ENCODE measurements around the gene MORN5. TPM values are rescaled to one million over a fixed set of nuclear protein-coding genes. Genes with fewer than 3 reads are reported as not detected.

The MORN5 gene
- total RNA-seq, 2 donors from 2014 or later = not detected

DNA sequence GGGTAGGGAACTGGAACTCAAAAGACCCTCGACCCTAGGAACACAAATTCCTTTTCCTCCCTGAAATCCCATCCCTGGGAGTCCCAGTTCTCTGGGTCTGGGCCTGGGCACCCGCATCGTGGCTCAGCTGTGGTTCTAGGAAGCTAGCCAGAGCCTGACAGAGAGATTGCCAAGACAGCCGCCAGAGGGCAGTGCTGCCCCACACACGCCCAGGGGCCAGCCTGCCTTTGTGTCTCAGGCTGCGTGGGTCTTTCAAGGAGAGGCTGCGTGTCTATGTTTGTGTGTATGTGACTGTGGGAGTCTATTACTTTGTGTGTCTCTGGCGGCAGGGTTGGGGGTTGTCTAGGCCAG lies 34.6 kb upstream of the MORN5 start:
- H3K36me3 ChIP-seq = no peaks in the 10 kb centered on the region
- no peaks in the 10 kb centered on the region for H3K27me3 ChIP-seq (replicated peaks; ENCODE audit: insufficient read depth)

DNA sequence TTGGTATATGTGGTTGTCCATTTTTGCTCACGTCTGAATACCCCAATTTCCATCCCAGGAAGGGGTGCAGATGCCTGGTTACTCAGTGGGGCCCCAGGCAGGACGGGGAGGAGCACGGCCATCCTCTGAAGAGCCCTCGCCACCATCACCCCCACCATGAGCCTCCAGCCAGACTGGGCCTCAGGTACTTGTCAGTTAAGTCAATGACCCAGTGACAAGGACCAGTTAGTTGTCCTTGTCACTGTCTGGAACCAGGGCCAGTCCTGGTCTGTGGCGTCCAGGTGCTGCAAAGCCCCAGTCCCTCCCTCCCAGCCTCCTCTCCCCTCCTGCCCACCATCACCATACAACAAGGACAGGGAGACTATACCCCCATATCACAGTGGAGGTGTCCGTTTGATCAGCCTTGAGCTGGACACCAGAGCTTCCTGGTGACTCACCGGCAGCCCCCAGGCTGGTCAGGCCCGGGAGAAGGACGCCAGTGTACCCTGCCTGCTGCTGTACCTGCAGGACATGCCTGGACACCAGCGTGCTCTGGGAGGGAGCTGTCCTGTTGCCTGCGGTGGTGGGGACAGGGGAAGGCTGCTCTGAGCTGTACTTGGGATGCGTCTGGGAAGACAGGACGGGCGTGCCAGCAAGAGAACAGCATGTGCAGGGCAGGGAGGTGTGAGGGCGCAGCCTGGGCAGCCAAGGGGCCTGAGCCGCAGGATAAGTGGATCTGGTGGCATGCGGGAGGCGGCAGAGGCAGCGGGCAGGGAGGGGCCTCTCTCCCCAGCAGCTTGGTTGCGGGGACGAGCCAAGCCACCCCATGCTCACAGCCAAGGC lies 34.0 kb upstream of the MORN5 start:
- Histone ChIP-seq H3K4me1 (ENCODE audit: control insufficient read depth in 1 of 2, low read depth in 2 of 2) (peaks cover 0 to 19% of the 10 kb centered on the region in 2 donors), H3K36me3 (no peaks in the 10 kb centered on the region), H3K27ac (no peak overlapping the region), H3K27me3 (replicated peaks; ENCODE audit: insufficient read depth) (no peaks in the 10 kb centered on the region), H3K9me3 (no peaks in the 10 kb centered on the region), H3K4me3 (peak overlapping the region; percentile 58)
- TF ChIP-seq, protein P1, sequence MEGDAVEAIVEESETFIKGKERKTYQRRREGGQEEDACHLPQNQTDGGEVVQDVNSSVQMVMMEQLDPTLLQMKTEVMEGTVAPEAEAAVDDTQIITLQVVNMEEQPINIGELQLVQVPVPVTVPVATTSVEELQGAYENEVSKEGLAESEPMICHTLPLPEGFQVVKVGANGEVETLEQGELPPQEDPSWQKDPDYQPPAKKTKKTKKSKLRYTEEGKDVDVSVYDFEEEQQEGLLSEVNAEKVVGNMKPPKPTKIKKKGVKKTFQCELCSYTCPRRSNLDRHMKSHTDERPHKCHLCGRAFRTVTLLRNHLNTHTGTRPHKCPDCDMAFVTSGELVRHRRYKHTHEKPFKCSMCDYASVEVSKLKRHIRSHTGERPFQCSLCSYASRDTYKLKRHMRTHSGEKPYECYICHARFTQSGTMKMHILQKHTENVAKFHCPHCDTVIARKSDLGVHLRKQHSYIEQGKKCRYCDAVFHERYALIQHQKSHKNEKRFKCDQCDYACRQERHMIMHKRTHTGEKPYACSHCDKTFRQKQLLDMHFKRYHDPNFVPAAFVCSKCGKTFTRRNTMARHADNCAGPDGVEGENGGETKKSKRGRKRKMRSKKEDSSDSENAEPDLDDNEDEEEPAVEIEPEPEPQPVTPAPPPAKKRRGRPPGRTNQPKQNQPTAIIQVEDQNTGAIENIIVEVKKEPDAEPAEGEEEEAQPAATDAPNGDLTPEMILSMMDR (IDR thresholded peaks at IDR 0.05) = no peak
- ATAC-seq (ENCODE audit: insufficient number of reproducible peaks, low FRiP score, low read depth) = no peak
- DNase-seq (ENCODE audit: low spot score) = no peak

More for the DNA sequence above, 34.6 kb upstream of the MORN5 start:
- no peaks in the 10 kb centered on the region for H3K9me3 ChIP-seq
- H3K4me1 ChIP-seq (ENCODE audit: control insufficient read depth in 1 of 2, low read depth in 2 of 2) = peaks cover 0 to 19% of the 10 kb centered on the region in 2 donors
- no peak overlapping the region for H3K27ac ChIP-seq
- TF ChIP-seq, protein P1 (IDR thresholded peaks at IDR 0.05) = peak; percentile 89
- DNase-seq (ENCODE audit: low spot score) (peak; percentile 35), ATAC-seq (ENCODE audit: insufficient number of reproducible peaks, low FRiP score, low read depth) (no peak)
- no peak overlapping the region for H3K4me3 ChIP-seq

DNA sequence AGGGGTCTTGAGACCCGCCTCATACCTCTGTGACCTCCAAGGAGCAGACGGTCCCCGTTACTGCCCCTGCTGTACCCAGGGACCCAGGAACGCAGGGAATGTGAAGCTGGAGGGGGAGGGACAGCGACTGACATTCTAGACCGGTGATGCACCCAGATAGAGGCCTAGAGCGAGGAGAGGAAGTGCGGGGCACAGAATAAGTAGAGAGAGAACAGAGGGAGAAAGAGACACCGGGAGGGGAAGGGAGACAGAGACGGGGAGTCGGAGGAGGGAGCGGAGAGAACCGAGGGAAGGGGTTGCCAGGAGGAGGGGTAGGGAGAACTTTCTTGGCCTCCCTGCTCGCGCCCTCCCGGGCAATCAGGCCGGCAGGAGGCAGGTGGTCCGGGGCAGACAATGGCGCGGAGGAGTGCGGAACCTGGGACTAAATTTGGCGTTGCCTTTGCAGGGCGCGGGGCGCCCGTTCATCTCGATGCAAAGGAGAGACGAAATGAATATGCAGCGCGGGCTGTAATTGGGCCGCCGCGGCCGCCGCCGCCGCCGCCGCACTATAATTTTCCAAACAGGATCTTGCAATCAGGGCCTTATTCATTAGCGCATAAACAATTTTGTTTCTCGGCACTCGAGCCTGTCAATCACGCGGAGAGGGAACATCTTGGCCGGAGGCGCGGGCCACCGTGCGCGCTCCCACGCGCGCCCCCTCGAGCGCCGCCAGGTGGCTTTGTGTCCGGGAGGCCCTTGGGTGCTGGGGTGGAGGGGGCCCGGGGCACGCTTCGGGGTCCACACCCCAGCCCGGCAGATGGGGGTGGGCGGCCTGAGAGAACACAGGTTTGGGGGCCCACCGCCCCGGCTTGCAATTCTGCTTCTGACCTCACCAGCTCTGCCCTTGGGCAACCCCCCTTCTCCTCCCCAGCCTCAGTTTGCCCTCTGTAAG lies 33.1 kb upstream of the MORN5 start:
- no peak overlapping the region for H3K27ac ChIP-seq
- ATAC-seq (ENCODE audit: insufficient number of reproducible peaks, low FRiP score, low read depth) (no peak), DNase-seq (ENCODE audit: low spot score) (no peak)
- no peaks in the 10 kb centered on the region for H3K27me3 ChIP-seq (replicated peaks; ENCODE audit: insufficient read depth)
- H3K4me1 ChIP-seq (ENCODE audit: control insufficient read depth in 1 of 2, low read depth in 2 of 2) = peaks cover 0 to 24% of the 10 kb centered on the region in 2 donors
- H3K9me3 ChIP-seq = no peaks in the 10 kb centered on the region
- peak overlapping the region; percentile 58 for H3K4me3 ChIP-seq
- TF ChIP-seq, protein P1 (IDR thresholded peaks at IDR 0.05) = no peak
- H3K36me3 ChIP-seq = no peaks in the 10 kb centered on the region

DNA sequence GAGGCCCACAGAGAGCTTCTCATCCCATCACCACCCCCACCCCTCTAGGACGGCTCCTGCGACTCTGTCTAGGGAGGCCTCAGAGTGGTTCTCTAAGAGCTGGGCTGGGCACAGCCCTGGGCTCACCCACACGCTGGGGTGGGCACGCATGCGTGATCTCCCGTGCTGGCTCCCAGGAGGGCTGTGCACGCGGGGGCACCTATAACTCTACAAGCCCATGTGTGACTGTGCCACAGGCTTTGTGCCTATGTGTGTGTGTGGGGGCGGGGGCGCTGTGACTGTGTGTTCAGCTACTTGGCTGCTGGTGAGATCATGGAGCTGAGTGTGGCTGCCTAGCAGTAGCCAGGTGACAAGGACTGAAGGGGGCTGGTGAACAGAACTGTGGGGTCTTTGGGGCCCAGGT lies 32.3 kb upstream of the MORN5 start:
- DNase-seq (ENCODE audit: low spot score) (no peak), ATAC-seq (ENCODE audit: insufficient number of reproducible peaks, low FRiP score, low read depth) (no peak)
- Histone ChIP-seq H3K36me3 (no peaks in the 10 kb centered on the region), H3K27ac (no peak overlapping the region), H3K4me1 (ENCODE audit: control insufficient read depth in 1 of 2, low read depth in 2 of 2) (peaks cover 0 to 26% of the 10 kb centered on the region in 2 donors), H3K4me3 (no peak overlapping the region), H3K9me3 (no peaks in the 10 kb centered on the region), H3K27me3 (replicated peaks; ENCODE audit: insufficient read depth) (no peaks in the 10 kb centered on the region)
- TF ChIP-seq, protein P1 (IDR thresholded peaks at IDR 0.05) = no peak

All from thoracic aorta (tissue), 2 donors.